Thoracic aorta endothelial cell (primary cell): ENCODE data around the gene ZNF433. TPM values are rescaled to one million over a fixed set of nuclear protein-coding genes. Genes with fewer than 3 reads are reported as not detected.

Experiments used
- small RNA-seq: library from RNA; depleted of rRNA; stranded (forward); fragments of <200 nt; gene quantifications from one replicate; pipeline ENCODE3, GENCODE V24; 2012
- total RNA-seq: library from RNA; depleted of rRNA; stranded (reverse); fragments of >200 nt; gene quantifications from 2 replicates; pipeline ENCODE4 v1.2.3, GENCODE V29; 2012

Gene ZNF433
- 1.9 and 4.5 TPM in 2 replicates for total RNA-seq

GRCh38 chr19:12035220-12036172, at the start of gene ZNF433:
ZNF433 (minus strand) TSS chr19:12035679; CDS start chr19:12035539, 140 bp downstream.

DNA sequence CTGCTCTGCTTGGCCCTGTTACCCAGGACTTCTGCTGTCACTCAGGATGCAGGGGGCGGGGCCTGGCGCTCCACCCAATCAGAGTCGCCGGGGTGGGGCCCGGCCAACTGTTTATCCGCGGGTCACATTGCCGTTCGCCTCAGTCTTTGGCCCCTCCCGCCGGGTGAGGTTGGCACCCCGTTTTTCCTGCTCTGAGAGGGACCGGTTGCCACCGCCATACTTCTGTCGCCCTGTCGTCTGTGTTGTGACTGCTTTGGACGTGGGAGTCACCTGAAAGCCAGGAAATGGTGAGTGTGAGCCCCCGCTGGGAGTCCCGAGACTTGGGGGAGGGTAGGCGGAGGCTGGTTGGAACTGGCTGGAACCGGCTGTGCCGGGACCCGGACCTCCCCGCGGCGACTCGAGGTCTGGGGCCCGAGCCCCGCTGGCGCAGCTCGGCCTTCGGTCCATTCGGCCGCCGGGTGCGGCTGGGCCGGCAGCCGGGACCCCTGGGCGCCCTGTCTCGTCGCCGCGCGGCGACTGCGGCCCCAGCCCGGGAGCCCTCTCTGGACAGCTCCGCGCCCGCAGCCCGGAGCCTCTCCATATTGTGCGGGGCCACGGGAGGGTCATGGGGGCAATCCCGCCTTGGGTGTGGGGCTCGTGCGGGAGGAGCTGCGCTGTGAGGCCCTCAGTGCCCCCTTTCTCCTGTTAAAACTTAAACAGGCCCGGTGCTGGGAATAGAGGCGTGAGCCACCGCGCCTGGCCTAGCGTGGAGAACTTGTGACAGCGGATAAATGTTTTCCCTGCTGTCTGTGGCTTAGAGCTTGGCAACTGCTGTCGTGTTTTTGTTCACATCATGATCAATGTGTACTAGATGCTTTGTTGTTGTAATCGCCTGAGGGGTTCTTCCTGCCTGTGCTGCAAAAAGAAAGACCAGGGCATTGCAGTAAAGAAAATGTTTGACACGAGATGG, 29.4 kb upstream of the ZNF433 start, which contains the start of gene ZNF844:
Gene ZNF844 (plus strand): TSS at position 142 of the 949 bp plus-strand sequence. CDS start 143 bp downstream, at position 285.

DNA sequence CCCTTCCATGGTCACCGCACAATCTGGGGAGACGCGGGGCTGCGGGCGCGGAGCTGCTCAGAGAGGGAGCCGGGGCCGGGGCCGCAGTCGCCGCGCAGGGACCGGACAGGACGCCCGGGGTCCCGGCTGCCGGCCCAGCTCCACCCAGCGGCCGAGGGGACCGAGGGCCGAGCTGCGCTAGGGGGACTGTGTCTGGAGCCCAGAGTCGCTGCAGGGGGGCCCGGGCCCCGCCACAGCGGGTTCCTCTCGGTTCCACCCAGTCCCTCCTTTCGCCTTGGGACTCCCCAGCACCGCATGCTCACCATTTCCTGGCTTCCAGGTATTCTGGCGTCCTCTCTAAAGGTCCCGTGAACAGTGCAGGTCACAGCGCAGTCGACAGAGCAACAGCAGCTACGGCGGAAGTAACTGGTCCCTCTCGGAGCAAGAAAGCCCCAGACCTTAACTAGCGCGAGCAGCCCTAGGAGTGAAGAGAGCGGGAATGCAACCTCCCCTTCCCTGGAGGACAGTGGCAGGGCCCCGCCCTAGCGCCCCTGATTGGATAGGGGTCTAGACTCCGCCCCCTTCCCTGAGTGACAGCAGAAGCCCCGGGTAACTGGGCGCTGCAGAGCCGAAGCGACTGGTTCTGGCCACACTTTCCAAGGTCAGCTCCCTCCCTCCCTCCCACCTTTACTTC, 17.2 kb upstream of the ZNF433 start, which contains the start of gene ZNF878:
Gene ZNF878 (minus strand): TSS at position 465 of the 673 bp plus-strand sequence. CDS start 160 bp downstream, at position 305.

GRCh38 chr19:11964858-11965645, 70.4 kb downstream of the ZNF433 start, which contains the start of gene ZNF763:
ZNF763 (plus strand) TSS chr19:11965040; CDS start chr19:11965209, 169 bp downstream.

Small RNA genes lying within 50 kb of the gene (small RNA-seq; reads per million reads assigned to genes)
- not detected for gene RNA5SP464
- gene RNA5SP465 = not detected
- not detected for gene RNA5SP466

Other genes starting within 250 kb of the ZNF433 start
- 0.65 and 0.93 TPM in 2 replicates for gene ZNF491, start 237.2 kb downstream of the ZNF433 start, total RNA-seq
- gene ZNF440, start 221.4 kb downstream of the ZNF433 start, total RNA-seq = 12.4 TPM in 2 replicates
- 0.29 and 0.66 TPM in 2 replicates for gene ZNF439, start 187.0 kb downstream of the ZNF433 start, total RNA-seq
- gene ZNF69, start 147.9 kb downstream of the ZNF433 start, total RNA-seq = 1.4 and 6.8 TPM in 2 replicates
- 9.4 and 9.7 TPM in 2 replicates for gene ZNF700, start 110.6 kb downstream of the ZNF433 start, total RNA-seq
- 0.57 and 1.3 TPM in 2 replicates for gene ZNF763, start 70.6 kb downstream of the ZNF433 start, total RNA-seq
- gene ZNF878, start 17.3 kb upstream of the ZNF433 start, total RNA-seq = 0.29 and 0.80 TPM in 2 replicates
- 2.7 and 3.3 TPM in 2 replicates for gene ZNF844, start 29.1 kb upstream of the ZNF433 start, total RNA-seq
- gene ZNF20, start 104.7 kb upstream of the ZNF433 start, total RNA-seq = 2.2 and 2.5 TPM in 2 replicates
- gene ZNF625, start 121.1 kb upstream of the ZNF433 start, total RNA-seq = 10.1 and 13.3 TPM in 2 replicates
- 4.7 and 6.3 TPM in 2 replicates for gene ZNF136, start 127.4 kb upstream of the ZNF433 start, total RNA-seq